Effector CD4-positive, alpha-beta T cell (primary cell): ENCODE measurements around the gene KNG1. TPM values are rescaled to one million over a fixed set of nuclear protein-coding genes. Genes with fewer than 3 reads are reported as not detected.
"Not testable (repeated sequence)": the region's sequence is repeated elsewhere in the genome, so short reads cannot be mapped to it uniquely, and the experiment has no call there.

ENCODE experiments used
- DNase-seq: peaks from one replicate; pipeline ENCODE4 v3.0.0-alpha.2; 2020
- total RNA-seq: gene quantifications from one replicate; lab custom pipeline; 2026; lab: John Stamatoyannopoulos, UW

The KNG1 gene
- not detected for total RNA-seq

DNA sequence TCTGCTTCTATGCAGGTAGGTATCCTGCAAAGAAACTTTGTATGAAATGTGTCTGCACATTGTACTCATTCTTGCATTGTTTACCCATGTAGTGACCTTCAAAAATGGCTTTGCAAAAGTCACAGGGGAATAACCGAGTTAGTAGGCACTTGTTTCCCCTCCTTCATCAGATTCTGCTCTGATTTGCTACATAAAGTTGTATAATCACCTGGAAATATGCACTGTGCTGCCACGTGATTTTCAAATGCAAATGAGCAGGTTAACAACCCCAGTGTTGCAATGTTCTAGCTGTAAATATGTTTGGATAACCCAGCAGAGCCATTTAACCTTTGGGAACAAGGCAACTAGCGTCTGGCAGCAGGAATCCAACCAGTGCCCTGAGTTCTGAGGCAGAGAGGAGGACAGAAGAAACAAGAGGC lies at the start of gene KNG1:
Gene KNG1 (plus strand): TSS at position 321 of the 419 bp plus-strand sequence. CDS start 184 bp downstream, outside the sequence.
- DNase-seq: no peak

DNA sequence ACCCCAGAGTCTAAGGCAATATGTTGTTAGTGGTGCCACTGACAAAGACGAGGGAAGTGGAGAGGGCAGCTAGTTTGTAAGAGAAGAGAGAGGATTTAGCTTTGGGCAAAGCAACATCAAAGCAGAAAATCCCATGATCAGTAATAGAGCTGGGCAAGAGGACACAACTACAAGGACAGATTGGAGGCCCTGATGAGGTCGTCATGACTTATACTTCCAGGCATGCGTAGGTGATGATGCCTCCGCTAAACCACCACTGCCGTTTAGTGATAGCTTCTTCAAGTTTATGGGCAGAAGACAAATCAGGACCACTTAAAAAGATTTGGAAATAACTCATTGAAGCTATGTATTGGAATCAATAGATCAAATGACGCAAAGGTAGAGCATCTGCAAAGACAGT lies 48.7 kb upstream of the KNG1 start:
- DNase-seq: no peak

DNA sequence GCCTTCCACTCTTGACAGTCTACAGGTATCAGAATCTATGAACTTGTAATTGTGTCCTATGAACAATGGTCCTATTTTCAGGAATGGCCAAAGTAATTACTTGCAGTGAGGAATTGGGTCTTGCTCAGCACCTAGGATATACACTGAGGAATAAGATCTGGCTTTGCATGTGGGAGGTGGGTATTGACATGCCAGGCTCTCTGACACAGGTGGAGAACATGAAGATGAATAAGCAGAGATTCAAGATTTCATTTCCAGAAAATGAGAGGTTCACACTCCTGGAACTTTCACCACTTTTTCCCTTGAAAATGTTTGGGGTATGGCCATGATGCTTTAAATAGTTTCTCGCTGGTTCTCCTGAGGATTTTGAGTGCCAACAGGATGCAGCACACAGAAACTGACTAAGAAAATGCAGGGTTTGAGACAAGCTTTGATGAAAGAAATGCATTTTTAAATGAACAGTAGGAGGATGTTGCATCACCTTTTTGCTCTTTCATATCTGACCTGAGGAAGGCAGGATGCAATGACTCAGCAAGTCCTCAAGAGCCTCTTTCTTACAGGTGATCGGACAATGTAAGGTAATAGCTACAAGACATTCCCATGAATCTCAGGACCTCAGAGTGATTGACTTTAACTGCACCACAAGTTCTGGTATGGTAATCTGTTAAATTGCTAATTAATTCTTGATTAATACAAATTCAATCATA lies 47.6 kb upstream of the KNG1 start:
- no peak for DNase-seq

DNA sequence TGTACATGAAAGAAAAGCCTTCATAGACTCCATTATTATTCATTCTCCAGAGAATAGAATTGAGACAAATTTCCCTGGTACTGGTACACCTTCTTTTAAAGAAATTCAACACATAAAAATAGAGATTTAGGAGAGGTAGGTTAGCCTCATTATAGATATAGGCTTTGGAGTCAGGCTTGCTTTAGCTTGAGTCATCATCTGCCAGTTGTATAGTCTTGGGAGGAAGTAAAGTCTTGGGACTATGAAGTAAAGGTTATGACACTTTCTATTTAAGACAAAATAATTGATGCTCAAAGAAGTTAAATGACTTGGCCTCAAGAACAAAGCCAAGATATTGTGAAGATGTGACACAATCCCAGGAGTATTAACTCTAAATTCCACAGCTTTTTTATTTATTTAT lies 47.0 kb upstream of the KNG1 start:
- DNase-seq: no peak

DNA sequence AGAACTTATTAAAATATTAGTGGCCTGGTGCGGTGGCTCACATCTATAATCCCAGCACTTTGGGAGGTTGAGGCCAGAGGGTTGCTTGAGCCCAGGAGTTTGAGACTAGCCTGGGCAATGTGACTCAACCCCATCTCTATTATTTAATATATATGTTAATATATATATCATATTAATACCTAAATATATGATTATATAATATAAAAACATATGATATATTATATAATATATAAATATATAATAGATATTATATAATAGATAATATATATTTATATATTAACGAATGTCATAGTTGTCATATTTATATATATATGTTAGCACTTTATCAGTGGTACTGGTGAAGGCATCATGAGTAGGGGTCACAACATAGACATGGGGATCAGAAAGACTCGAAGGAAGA lies 46.1 kb upstream of the KNG1 start:
- no peak for DNase-seq

DNA sequence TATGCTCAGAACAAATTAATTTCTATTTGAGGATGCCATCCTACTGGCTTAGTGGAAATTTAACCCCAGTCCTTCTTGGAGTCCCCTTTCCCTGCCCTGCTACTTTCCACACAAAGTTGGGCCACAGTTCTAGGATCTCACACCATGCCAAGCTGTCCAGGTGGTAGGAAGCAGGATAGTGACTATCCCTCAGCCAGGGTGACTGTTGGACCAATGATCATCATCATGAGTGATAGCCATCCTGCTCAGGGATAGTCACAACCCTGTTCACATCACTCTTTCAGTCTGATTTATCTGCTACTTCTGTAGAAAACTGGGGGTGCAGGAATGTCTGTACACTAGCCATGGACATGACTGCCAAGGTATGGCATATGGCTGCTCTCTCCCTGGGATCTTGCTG lies 38.6 kb upstream of the KNG1 start:
- no peak for DNase-seq

DNA sequence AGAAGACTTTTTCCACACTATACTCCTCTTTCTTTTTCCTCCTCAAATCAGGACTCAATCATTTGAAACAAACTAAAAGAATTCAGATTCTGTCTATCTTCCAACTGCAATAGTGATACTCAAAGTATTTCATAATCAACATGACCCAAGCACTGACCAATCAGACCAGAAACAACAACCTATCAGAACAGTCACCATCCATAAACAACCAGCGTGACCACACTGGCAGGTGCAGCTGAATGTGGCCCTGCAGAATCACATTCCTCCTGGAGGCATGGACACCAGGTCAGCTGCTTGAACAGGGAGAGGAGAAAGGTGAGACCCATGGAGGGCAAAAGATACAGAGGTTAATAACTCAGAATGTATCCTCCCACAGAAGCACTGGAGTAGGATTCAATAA lies 38.0 kb upstream of the KNG1 start:
- DNase-seq: no peak

DNA sequence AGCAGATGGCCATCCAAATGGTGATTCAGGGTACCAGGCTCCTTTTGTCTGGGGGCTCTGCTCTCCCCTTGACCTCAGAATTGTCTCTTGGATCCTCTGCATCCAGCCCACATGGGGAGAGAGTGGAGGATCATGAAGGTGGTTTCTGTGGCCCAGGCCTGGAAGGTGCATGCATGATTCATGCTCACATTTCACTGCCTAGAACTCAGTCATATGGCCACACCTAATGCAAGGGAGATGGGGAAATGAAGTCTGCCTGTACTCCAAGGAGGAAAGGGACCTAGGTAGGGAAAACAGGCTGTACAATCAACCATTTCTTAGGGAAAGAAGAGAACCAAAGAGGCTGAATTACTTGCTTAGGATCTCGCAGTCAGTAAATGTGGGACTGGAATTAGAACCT lies 36.3 kb upstream of the KNG1 start:
- no peak for DNase-seq

DNA sequence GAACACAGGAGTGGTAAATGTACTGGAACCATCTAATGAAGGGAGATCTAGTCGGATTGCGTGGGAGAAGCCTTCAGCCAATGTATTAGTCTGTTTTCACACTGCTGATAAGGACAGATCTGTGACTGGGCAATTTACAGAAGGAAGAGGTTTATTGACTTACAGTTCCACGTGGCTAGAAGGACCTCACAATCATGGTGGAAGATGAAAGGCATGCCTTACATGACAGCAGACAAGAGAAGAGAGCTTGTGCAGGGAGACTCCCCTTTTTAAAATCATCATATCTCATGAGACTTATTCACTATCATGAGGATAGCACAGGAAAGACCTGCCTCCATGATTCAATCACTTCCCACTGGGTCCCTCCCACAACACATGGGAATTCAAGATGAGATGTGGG lies 34.3 kb upstream of the KNG1 start:
- DNase-seq: no peak

DNA sequence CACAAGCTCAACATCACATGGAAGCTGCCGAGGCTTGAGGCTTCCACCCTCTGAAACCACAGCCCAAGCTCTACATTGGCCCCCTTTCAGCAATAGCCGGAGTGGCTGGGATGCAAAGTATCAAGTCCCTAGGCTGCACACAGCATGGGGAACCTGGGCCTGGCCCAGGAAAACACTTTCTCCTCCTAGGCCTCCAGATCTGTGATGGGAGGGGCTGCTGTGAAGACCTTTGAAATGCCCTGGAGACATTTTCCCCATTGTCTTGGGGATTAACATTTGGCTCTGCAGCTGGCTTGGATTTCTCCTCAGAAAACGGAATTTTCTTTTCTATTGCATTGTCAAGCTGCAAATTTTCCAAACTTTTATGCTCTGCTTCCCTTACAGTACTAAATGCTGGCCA lies 33.2 kb upstream of the KNG1 start:
- DNase-seq: no peak

DNA sequence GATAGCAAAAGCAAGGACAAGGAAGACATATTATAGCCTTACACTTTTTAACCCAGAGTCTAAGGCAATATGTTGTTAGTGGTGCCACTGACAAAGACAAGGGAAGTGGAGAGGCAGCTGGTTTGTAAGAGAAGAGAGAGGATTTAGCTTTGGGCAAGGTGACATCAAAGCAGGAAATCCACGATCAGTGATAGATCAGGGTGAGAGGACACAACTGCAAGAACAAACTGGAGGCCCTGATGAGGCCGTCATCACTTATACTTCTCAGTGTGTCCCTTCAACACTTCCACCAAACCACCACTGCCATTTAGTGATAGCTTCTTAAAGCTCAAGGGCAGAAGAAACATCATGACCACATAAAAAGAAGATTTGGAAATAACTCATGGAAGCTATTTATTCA lies 30.7 kb upstream of the KNG1 start:
- DNase-seq: not testable (repeated sequence)

DNA sequence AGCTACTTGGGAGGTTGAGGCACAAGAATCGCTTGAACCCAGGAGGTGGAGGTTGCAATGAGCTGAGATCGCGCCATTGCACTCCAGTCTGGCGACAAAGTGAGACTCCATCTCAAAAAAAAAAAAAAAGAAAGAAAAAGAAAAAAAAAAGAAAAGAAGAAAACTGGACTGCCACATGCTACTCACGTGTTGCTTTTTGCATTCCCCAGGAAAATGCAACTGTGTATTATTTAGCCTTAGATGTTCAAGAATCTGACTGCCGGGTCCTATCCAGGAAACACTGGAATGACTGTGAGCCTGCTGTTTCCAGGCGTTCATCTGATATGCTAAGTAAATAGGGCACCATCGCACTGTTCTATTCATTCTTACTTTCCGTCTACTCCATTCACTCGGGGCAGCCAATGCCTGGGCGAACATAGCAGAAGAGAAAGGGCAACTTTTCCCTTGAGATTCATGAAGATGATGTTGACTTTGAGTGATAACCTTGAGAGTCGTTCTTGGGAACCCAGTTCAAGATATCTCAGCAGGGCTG lies 30.0 kb upstream of the KNG1 start:
- no peak for DNase-seq

DNA sequence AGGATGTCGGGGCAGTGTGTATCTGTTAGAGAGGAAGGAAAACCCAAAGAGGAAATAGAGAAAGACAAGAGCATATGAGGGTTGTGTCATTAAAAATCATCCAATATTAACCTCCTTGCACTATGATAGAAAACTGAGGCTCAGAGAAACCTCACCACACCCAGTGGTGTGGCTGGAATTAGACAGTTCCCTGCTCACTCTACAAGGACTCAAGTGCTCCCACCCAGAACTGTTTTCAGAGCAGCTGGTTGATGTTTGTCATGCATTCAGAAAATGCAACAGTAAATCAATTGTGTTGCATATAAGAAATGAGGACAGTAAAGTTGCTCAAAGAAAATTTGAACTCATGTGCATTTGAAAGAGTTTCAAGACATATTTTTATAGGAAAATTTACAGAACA lies 26.9 kb upstream of the KNG1 start:
- not testable (repeated sequence) for DNase-seq

DNA sequence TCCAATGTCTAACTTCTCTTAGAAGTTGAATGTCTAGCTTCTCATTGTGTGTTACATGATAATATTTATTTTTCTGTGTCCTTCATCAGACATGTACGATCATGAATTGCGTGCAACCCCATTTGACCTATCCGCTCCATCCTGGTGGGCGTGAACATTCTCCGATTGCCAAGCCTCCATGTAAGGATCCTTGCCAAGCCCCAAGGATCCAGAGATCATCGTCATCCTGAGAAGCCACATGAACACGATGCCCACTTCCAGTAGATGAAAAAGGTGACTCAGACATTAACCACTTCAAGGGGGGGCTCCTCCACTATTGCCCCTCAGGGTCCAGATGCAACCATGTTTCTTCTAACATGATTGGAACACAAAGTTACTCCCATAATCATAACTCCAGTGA lies 25.5 kb upstream of the KNG1 start:
- DNase-seq: no peak

DNA sequence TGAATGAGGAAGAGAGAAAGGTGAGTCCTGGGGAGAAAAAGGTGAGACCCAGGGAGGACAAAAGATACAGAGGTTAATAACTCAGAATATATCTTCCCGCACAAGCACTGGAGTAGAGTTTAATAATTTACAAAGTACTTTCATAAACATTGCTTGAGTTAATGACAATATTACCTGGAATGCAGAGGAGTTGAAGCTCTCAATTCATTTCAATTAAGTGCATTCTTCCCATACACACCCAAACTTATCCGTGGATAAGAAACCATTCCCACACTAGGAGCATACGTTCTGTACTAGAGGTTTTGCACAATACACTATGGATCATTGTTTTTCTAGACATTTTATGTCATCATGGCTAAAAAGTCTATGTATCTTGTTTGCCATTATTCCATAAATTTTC lies 23.3 kb upstream of the KNG1 start:
- DNase-seq: no peak

DNA sequence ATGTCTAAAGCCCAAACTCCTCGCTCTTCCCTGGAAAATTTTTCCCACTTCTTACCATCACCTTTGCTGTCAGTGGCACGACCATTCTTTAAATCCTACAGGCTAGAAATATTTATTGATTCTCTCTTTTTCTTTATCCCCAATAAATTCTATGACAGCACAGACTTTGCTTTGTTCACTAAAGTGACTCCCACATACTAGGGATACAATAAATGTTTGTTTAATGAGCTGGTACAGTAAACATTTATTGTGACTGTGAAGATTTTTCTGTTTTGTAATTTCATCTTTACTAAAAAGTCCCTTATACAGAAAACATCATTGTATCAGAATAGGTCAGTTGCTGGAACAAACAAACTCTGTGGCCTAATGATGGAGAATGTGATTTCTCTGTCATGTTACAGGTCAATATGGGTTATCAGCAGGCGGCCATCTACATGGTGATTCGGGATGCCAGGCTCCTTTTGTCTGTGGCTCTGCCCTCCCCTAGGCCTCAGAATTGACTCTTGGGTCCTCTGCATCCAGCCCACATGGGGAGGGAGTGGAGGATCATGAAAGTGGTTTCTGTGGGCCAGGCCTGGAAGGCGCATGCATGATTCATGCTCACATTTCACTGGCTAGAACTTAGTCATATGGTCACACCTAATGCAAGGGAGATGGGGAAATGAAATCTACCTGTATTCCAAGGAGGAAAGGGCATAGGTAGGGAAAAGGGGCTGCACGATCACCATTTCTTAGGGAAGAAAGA lies 22.7 kb upstream of the KNG1 start:
- DNase-seq: no peak

DNA sequence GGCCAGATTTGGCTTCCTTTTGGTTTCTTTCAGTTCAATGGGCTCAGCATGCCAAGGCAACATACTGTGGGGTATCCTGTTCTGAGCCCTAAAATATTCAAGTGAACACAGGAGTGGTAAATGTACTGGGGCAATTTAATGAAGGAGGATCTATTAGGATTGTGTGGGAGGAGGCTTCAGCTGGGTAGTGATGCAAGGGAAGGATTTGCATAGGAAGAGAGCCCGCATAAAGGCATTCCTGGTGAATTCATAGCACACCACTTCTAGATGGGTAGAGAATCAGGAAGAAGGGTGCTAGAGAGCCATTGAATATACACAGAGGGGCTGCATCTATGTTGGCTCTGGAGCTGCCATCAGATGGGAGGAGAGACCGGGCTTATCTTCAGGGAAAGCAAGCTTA lies 20.6 kb upstream of the KNG1 start:
- DNase-seq: no peak

DNA sequence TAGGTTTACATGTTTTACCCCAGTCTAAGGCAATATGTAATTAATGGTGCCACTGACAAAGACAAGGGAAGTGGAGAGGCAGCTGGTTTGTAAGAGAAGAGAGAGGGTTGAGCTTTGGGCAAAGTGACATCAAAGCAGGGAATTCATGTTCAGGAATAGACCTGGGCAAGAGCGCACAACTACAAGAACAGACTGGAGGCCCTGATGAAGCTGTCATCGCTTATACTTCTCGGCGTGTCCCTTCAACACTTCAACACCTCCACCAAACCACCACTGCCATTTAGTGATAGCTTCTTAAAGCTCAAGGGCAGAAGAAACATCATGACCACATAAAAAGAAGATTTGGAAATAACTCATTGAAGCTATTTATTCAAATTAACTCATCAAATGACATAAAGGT lies 19.6 kb upstream of the KNG1 start:
- no peak for DNase-seq

DNA sequence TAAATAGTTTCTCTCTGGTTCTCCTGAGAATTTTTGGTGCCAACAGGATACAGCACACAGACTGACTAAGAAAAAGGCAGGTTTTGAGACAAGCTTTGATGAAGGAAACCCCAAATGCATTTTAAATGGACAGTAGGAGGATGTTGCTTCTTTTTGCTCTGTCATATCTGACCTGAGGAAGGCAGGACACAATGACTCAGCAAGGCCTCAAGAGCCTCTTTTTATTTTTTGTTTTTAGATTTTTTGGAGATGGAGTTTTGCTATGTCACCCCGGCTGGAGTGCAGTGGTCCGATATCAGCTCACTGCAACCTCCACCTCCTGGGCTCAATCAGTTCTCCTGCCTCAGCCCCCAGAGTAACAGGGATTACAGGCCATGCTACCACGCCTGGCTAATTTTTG lies 16.9 kb upstream of the KNG1 start:
- DNase-seq: no peak

DNA sequence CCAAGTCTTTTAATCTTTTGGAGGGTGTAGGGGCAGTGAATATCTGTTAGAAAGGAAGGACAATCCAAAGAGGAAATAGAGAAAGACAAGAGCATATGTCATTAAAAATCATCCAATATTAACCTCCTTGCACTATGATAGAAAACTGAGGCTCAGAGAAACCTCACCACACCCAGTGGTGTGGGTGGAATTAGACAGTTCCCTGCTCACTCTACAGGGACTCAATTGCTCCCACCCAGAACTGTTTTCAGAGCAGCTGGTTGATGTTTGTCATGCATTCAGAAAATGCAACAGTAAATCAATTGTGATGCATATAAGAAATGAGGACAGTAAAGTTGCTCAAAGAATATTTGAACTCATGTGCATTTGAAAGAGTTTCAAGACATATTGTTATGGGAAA lies 14.7 kb upstream of the KNG1 start:
- not testable (repeated sequence) for DNase-seq

DNA sequence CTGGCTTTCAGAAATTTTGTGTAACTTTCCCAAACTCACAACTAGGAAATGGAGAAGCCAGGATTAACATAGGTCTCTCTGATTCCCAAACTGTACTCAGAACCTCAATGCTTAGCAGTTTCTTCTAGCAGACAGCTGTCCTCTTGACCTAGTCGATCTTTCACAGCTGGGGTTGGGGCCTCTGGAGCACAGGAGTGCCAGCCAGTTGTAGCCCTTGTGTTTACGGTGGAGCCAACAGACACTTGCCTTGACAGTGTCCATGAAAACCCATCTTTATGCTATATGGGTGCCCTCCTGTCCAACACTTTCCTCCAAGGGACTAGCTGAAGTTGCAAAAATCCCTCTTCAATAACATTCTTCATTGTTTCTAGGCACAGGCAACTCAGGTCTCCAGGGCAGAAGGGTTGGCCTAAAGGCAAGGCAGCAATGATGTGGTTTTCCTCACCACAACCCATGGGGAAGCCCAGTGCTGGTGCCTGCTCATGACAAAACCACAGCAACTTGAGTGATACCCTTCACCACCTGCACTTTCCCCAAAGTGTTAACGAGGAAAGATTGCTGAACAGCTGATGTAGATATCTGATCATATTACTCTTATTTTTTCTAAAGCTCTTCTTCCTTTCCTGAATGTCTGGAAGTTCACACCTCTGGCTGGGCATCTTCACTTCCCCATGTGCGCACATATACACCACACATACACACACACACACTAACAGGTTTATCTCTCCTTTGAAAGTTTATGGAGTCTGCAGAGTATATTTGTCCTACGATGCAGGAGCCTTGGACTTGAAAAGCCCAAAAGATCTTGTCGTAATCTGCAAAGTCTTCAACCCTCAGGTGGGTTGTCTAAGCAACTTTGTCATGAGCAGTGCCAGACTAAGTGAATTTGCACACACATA lies 11.0 kb upstream of the KNG1 start:
- no peak for DNase-seq

DNA sequence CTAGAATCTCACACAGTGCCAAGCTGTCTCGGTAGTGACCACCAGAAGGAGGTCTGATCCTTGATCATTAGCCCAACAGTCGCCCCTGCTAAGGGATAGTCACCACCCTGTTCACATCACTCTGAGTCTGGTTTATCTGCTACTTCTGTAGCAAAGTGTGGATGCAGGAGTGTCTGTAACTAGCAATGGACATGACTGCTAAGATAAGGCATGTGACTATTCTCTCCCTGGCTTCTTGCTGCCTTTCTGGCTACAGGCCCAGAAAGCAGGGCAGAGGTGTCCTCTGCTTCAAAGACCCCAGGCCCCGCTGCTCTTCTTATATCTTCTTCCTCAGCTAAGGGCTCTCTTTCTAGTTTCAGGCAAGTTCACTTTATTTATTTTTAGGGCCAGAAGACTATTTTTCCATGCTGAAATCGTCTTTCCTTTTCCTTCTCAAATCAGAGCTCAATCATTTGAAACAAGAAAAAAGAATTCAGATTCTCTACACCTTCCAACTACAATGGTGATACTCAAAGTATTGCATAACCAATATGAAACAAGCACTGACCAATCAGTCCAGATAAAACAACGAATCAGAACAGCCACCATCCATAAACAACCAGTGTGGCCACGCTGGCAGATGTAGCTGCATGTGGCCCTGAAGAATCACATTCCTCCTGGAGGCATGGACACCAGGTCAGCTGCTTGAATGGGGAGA lies 8.0 kb upstream of the KNG1 start:
- no peak for DNase-seq

DNA sequence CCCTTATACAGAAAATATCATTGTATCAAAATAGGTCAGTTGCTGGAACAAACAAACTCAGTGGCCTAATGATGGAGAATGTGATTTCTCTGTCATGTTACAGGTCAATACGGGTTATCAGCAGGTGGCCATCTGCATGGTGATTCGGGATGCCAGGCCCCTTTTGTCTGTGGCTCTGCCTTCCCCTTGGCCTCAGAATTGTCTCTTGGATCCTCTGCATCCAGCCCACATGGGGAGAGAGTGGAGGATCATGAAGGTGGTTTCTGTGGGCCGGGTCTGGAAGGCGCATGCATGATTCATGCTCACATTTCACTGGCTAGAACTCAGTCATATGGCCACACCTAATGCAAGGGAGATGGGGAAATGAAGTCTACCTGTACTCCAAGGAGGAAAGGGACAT lies 6.5 kb upstream of the KNG1 start:
- not testable (repeated sequence) for DNase-seq
